ENCODE measurements around the gene PEX3. TPM values are rescaled to one million over a fixed set of nuclear protein-coding genes. Genes with fewer than 3 reads are reported as not detected.
"Not testable (repeated sequence)": the region's sequence is repeated elsewhere in the genome, so short reads cannot be mapped to it uniquely, and the experiment has no call there.

PEX3 gene
- total RNA-seq, 1 experiment from 2014 or later, result 21.9 TPM

- Histone ChIP-seq H3K36me3 (replicated peaks; ENCODE audit: control insufficient read depth, insufficient read depth, low read length) (peaks cover 3% of the 10 kb centered on the region), H3K27me3 (ENCODE audit: control insufficient read depth, insufficient read depth, low read length) (no peaks in the 10 kb centered on the region), H3K4me3 (ENCODE audit: insufficient read depth, low read depth, low read length) (no peak overlapping the region)
- no peak for DNase-seq
These were observed 20.6 kb upstream of the PEX3 start for GRCh38 chr6:143429970-143430369.

GRCh38 chr6:143431226-143431625 is 19.4 kb upstream of the PEX3 start:
- Histone ChIP-seq H3K4me3 (ENCODE audit: insufficient read depth, low read depth, low read length) (no peak overlapping the region), H3K27me3 (ENCODE audit: control insufficient read depth, insufficient read depth, low read length) (no peaks in the 10 kb centered on the region), H3K36me3 (replicated peaks; ENCODE audit: control insufficient read depth, insufficient read depth, low read length) (peaks cover 3% of the 10 kb centered on the region)
- no peak for DNase-seq

DNA sequence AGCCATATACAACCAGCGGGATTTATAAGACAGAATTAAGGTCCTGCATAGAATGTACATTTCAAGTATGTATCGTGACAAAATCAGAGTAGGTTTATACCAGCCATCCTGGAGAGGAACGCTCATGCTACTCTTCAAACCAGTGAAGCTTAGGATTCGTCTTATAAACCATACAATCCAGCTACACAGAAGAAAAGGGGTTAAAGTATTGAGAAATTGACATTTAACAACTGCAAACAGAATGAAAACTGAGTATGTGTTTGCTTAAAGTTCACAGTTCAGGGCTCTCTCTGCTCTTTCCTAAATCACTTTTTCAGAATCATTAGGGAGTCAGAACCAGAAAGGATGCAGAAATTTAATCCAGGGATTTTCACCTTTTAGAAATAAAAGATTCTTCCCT is 18.0 kb upstream of the PEX3 start:
- no peak for DNase-seq
- Histone ChIP-seq H3K4me3 (ENCODE audit: insufficient read depth, low read depth, low read length) (no peak overlapping the region), H3K27me3 (ENCODE audit: control insufficient read depth, insufficient read depth, low read length) (no peaks in the 10 kb centered on the region), H3K36me3 (replicated peaks; ENCODE audit: control insufficient read depth, insufficient read depth, low read length) (peaks cover 3% of the 10 kb centered on the region)

GRCh38 chr6:143441010-143441409 is 9.6 kb upstream of the PEX3 start:
- DNase-seq, result no peak

GRCh38 chr6:143441680-143442545 is 8.7 kb upstream of the PEX3 start:
- Histone ChIP-seq H3K4me3 (ENCODE audit: insufficient read depth, low read depth, low read length) (no peak overlapping the region), H3K27me3 (ENCODE audit: control insufficient read depth, insufficient read depth, low read length) (no peaks in the 10 kb centered on the region), H3K36me3 (replicated peaks; ENCODE audit: control insufficient read depth, insufficient read depth, low read length) (no peaks in the 10 kb centered on the region; the same call in 1 of the 2 replicates)
- DNase-seq, result no peak

More at GRCh38 chr6:143441010-143441409, 9.6 kb upstream of the PEX3 start:
- H3K36me3 ChIP-seq (replicated peaks; ENCODE audit: control insufficient read depth, insufficient read depth, low read length), result no peaks in the 10 kb centered on the region; the same call in 1 of the 2 replicates
- H3K4me3 ChIP-seq (ENCODE audit: insufficient read depth, low read depth, low read length), result no peak overlapping the region
- H3K27me3 ChIP-seq (ENCODE audit: control insufficient read depth, insufficient read depth, low read length), result no peaks in the 10 kb centered on the region

DNA sequence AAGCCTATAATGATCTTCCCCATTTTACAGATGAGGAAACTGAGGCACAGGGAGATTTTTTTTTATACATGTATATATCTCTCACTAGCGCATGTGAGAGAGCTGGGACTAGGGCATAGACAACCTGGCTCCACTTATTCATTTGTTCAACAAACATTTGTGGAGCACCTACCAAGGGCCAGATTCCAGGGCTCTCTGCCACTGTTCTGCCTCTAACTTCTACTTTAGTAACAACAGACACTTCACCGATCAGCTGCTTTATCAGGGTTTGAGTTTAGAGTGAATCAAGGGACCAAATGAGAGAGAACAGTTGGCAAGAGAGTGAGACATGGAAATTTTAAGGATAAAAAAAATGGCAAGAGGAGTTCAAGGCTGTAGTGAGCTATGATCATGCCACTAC is 7.5 kb upstream of the PEX3 start:
- no peak for DNase-seq

DNA sequence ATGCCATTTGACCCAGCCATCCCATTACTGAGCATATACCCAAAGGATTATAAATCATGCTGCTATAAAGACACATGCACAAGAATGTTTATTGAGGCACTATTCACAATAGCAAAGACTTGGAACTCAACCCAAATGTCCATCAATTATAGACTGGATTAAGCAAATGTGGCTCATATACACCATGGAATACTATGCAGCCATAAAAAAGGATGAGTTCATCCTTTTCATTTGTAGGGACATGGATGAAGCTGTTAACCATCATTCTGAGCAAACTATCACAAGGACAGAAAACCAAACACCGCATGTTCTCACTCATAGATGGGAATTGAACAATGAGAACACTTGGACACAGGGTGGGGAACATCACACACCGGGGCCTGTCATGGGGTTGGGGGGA is 2.7 kb upstream of the PEX3 start:
- H3K4me3 ChIP-seq (ENCODE audit: insufficient read depth, low read depth, low read length); DNase-seq: not testable (repeated sequence)

More for the DNA sequence above, 7.5 kb upstream of the PEX3 start:
- H3K27me3 ChIP-seq (ENCODE audit: control insufficient read depth, insufficient read depth, low read length), result no peaks in the 10 kb centered on the region
- no peaks in the 10 kb centered on the region; the same call in 1 of the 2 replicates for H3K36me3 ChIP-seq (replicated peaks; ENCODE audit: control insufficient read depth, insufficient read depth, low read length)
- no peak overlapping the region for H3K4me3 ChIP-seq (ENCODE audit: insufficient read depth, low read depth, low read length)

GRCh38 chr6:143449082-143449713 is 1.4 kb upstream of the PEX3 start:
- DNase-seq, result no peak
- H3K36me3 ChIP-seq (replicated peaks; ENCODE audit: control insufficient read depth, insufficient read depth, low read length), result no peaks in the 10 kb centered on the region
- H3K4me3 ChIP-seq (ENCODE audit: insufficient read depth, low read depth, low read length), result peak overlapping the region; percentile 79
- no peaks in the 10 kb centered on the region for H3K27me3 ChIP-seq (ENCODE audit: control insufficient read depth, insufficient read depth, low read length)

More for the DNA sequence above, 2.7 kb upstream of the PEX3 start:
- not testable (repeated sequence) for H3K36me3 ChIP-seq (replicated peaks; ENCODE audit: control insufficient read depth, insufficient read depth, low read length); H3K27me3 ChIP-seq (ENCODE audit: control insufficient read depth, insufficient read depth, low read length)

- Histone ChIP-seq H3K4me3 (ENCODE audit: insufficient read depth, low read depth, low read length) (peak overlapping the region; percentile 79), H3K27me3 (ENCODE audit: control insufficient read depth, insufficient read depth, low read length) (no peaks in the 10 kb centered on the region), H3K36me3 (replicated peaks; ENCODE audit: control insufficient read depth, insufficient read depth, low read length) (no peaks in the 10 kb centered on the region)
- DNase-seq, result no peak
These were observed 722 bp upstream of the PEX3 start for GRCh38 chr6:143449714-143450452.

GRCh38 chr6:143451531-143451930 is 926 bp downstream of the PEX3 start:
- no peaks in the 10 kb centered on the region for H3K27me3 ChIP-seq (ENCODE audit: control insufficient read depth, insufficient read depth, low read length)
- H3K4me3 ChIP-seq (ENCODE audit: insufficient read depth, low read depth, low read length), result peak overlapping the region; percentile 79; the same call in 1 of the 2 replicates
- no peaks in the 10 kb centered on the region for H3K36me3 ChIP-seq (replicated peaks; ENCODE audit: control insufficient read depth, insufficient read depth, low read length)
- no peak for DNase-seq

DNA sequence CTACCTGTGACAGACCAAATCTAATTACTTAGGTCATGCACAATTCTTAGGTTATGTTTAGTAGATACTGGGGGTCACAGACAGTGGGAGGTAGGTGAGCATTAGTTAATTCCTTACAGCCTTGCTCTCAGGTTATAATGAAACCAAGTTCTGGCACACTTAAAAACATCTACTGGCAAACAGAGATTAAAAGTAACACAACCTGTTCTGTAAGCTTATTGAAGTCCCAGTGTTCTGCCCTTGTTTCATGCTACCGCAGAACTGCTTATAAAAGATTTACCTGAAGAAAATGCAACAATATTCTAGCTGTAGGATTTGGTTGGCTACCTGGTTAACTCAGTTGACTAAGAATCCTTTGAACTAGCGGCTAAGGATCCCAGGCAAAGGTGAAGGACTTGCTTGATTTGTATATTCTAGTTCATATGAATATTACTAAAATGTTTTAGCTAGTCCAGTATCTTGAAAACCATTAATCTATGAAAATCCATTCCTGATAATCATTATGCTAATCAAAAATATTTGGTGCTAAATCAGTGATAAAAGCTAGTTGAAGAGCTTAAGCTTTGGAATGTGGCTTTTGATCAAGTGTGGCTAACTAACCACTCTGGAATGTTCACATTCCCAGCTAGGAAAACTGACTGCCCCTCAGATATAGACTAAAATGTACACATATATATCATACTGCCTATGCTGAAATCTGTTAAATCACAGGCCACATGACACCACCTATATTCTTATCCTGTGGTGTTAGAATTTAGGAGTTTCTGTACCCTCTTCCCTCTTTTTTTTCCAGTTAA is 7.2 kb downstream of the PEX3 start:
- Histone ChIP-seq H3K4me3 (ENCODE audit: insufficient read depth, low read depth, low read length) (no peak overlapping the region), H3K36me3 (replicated peaks; ENCODE audit: control insufficient read depth, insufficient read depth, low read length) (no peaks in the 10 kb centered on the region), H3K27me3 (ENCODE audit: control insufficient read depth, insufficient read depth, low read length) (no peaks in the 10 kb centered on the region)
- DNase-seq, result no peak

DNA sequence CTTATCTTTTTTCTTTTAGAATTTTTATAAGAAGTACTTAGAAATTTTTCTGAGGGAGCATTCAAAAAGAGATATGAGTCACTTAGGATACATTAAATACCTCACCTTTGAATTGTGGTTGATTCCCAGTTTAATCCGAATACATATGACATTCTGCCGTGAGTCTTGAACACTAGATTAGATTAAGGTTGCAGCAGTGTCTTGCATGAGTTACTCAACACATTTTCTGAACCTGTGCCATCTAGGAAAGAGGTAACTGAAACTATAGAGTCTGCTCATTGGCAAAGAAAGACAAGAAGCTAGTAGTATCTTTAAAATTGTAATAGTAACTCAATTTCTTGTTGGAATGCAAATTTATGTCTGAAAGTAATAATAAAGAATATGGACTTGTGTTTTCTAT is 14.9 kb downstream of the PEX3 start:
- Histone ChIP-seq H3K36me3 (replicated peaks; ENCODE audit: control insufficient read depth, insufficient read depth, low read length) (no peaks in the 10 kb centered on the region), H3K4me3 (ENCODE audit: insufficient read depth, low read depth, low read length) (no peak overlapping the region), H3K27me3 (ENCODE audit: control insufficient read depth, insufficient read depth, low read length) (no peaks in the 10 kb centered on the region)
- no peak for DNase-seq

- no peak overlapping the region for H3K4me3 ChIP-seq (ENCODE audit: insufficient read depth, low read depth, low read length)
- DNase-seq, result no peak
- H3K36me3 ChIP-seq (replicated peaks; ENCODE audit: control insufficient read depth, insufficient read depth, low read length), result no peaks in the 10 kb centered on the region
- no peaks in the 10 kb centered on the region for H3K27me3 ChIP-seq (ENCODE audit: control insufficient read depth, insufficient read depth, low read length)
These were observed 17.4 kb downstream of the PEX3 start for GRCh38 chr6:143468026-143468425.

DNA sequence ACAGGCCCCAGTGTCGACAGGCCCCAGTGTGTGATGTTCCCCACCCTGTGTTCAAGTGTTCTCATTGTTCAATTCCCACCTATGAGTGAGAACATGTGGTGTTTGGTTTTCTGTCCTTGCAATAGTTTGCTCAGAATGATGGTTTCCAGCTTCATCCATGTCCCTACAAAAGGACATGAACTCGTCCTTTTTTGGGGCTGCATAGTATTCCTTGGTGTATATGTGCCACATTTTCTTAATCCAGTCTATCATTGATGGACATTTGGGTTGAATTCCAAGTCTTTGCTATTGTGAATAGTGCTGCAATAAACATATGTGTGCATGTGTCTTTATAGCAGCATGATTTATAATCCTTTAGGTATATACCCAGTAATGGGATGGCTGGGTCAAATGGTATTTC is 18.2 kb downstream of the PEX3 start:
- not testable (repeated sequence) for DNase-seq; H3K27me3 ChIP-seq (ENCODE audit: control insufficient read depth, insufficient read depth, low read length); H3K36me3 ChIP-seq (replicated peaks; ENCODE audit: control insufficient read depth, insufficient read depth, low read length); H3K4me3 ChIP-seq (ENCODE audit: insufficient read depth, low read depth, low read length)
